OCI-LY7 (cell line): ENCODE measurements around the gene HRCT1. TPM values are rescaled to one million over a fixed set of nuclear protein-coding genes. Genes with fewer than 3 reads are reported as not detected.

Source experiments
- BruUV-seq: library from RNA; stranded (reverse); fragments of 400-500 nt; replicated peaks from 2 replicates; lab custom pipeline; 2021; lab: Mats Ljungman, UMichigan
- CTCF ChIA-PET: fragments of 300-600 bp; sonication (Branson Sonifier 250); formaldehyde crosslinking; loops from one replicate; lab custom pipeline; 2022; ENCODE audit warnings: antibody characterized with exemption; ENCODE audit not compliant: unreplicated experiment; lab: Charles Lee
- POLR2A ChIA-PET: fragments of 300-600 bp; sonication (Branson Sonifier 250); formaldehyde crosslinking; loops from one replicate; lab custom pipeline; 2022; ENCODE audit warnings: antibody characterized with exemption; lab: Charles Lee
- DNase-seq: peaks from one replicate; pipeline ENCODE4 v3.0.0-alpha.2; 2015; ENCODE audit warnings: low spot score
- H2AFZ ChIP-seq: fragments of 200-600 bp; sonication (generic), shearing (Covaris generic); 2 replicates; pipeline ENCODE4 v1.6.1; 2014; ENCODE audit warnings: mild to moderate bottlenecking, antibody characterized with exemption, low read length, moderate library complexity
- H3K27ac ChIP-seq: fragments of 200-600 bp; sonication (generic); 2 replicates; pipeline ENCODE4 v1.5.1; 2014; ENCODE audit warnings: mixed run types, low read depth, mild to moderate bottlenecking, moderate library complexity, low read length, inconsistent platforms; ENCODE audit not compliant: poor library complexity, severe bottlenecking
- H3K36me3 ChIP-seq: fragments of 200-600 bp; sonication (generic); 2 replicates; pipeline ENCODE4 v1.6.1; 2014; ENCODE audit warnings: mild to moderate bottlenecking, antibody characterized with exemption, low read length, moderate library complexity, mixed read lengths; ENCODE audit not compliant: insufficient read depth
- H3K4me1 ChIP-seq: fragments of 200-600 bp; sonication (generic); 2 replicates; pipeline ENCODE4 v1.5.1; 2014; ENCODE audit warnings: mild to moderate bottlenecking, low read length; ENCODE audit not compliant: insufficient read depth, poor library complexity, severe bottlenecking
- H3K4me2 ChIP-seq: fragments of 200-600 bp; sonication (generic); 2 replicates; pipeline ENCODE4 v1.6.1; 2014; ENCODE audit warnings: mild to moderate bottlenecking, low read length
- H3K4me3 ChIP-seq: fragments of 200-600 bp; sonication (generic); 2 replicates; pipeline ENCODE4 v1.5.1; 2014; ENCODE audit warnings: mild to moderate bottlenecking, low read depth, low read length; ENCODE audit not compliant: poor library complexity, severe bottlenecking
- H3K79me2 ChIP-seq: fragments of 200-600 bp; sonication (generic); 2 replicates; pipeline ENCODE4 v1.6.1; 2016; ENCODE audit warnings: low read depth, mild to moderate bottlenecking, low read length, moderate library complexity, mixed read lengths; ENCODE audit not compliant: insufficient read depth
- H3K9me2 ChIP-seq: fragments of 200-600 bp; sonication (generic); 2 replicates; pipeline ENCODE4 v1.6.1; 2016; ENCODE audit warnings: mild to moderate bottlenecking, low read length, mixed read lengths; ENCODE audit not compliant: insufficient read depth
- H3K9me3 ChIP-seq: fragments of 200-600 bp; sonication (generic); 2 replicates; pipeline ENCODE4 v1.6.1; 2014; ENCODE audit warnings: mild to moderate bottlenecking, mixed run types, low read length, mixed read lengths
- H4K20me1 ChIP-seq: fragments of 200-600 bp; sonication (generic); 2 replicates; pipeline ENCODE4 v1.6.1; 2014; ENCODE audit warnings: mild to moderate bottlenecking, antibody characterized with exemption, low read length, moderate library complexity, mixed read lengths; ENCODE audit not compliant: insufficient read depth
- CTCF ChIP-seq: fragments of 200-600 bp; sonication (generic); conservative IDR thresholded peaks from 2 replicates; pipeline ENCODE4 v1.5.1; 2014; ENCODE audit warnings: mild to moderate bottlenecking, antibody characterized with exemption, low read length, moderate library complexity, mixed read lengths
- EZH2phosphoT487 ChIP-seq: fragments of 200-600 bp; sonication (generic); IDR thresholded peaks from 2 replicates; pipeline ENCODE4 v1.6.1; 2018; ENCODE audit warnings: low read depth, borderline replicate concordance, mild to moderate bottlenecking, mixed run types, antibody characterized with exemption, low read length, moderate library complexity, mixed read lengths
- intact Hi-C: fragments of 100-400 bp; cut with micrococcal nuclease; formaldehyde crosslinking; loops from one replicate; pipeline ENCODE4 v1.10.0; 2022; ENCODE audit not compliant: unreplicated experiment
- total RNA-seq, 2 experiments: library from RNA; depleted of rRNA in 1 of 2; stranded (reverse); fragments of >200 nt in 1 of 2; shearing (Covaris generic) in 1 of 2; gene quantifications; 2 replicates each; pipeline ENCODE4 v1.2.3, GENCODE V29; 2014 to 2022

HRCT1 gene
- total RNA-seq, 2 experiments from 2014 or later = not detected

- H3K9me3 ChIP-seq = 0 out of 2 replicates have a peak, but pooled peaks cover 3% of the 10 kb centered on the region
- POLR2A ChIA-PET = no interaction called here
- no TSS peak for BruUV-seq
Measured at GRCh38 chr9:35909687-35910612, 3.9 kb downstream of the HRCT1 start.

DNA sequence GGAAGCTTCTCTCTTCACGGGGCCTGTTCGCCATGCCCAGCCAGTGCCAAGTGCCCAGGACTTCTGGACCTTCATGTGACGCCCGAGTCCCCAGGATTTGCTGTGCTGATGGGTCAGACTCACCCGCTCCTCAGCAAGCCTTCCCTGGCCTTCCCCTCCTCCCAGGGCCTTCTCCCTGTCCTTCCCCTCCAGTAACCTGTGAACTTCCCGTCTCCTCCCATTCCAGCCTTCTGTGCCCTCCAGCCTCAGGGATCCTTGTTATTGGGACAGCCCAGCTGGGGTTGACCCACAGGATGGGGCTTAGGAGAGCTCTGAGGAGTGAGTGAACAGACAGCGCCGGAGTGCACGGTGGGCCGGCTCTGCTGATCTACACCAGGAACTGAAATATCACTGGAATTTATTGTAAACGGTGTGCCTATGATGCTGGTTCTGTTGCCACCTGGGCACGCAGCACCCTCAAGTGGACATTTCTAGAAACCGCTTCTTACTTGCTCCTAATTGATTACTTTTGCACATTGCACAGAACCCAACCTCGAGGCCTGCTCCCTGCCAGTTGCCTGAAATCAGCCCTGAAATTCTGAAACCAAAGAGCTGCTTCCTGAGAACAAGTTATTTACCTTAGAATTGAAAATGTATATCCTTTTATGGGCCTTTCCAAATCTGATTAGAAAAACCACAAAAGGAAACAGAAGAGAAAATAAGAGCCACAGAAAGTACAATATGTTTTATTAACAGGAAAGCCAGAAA, 4.8 kb downstream of the HRCT1 start:
- H3K9me3 ChIP-seq = 0 out of 2 replicates have a peak, but pooled peaks cover 3% of the 10 kb centered on the region
- no peak for TF ChIP-seq EZH2phosphoT487
- TF ChIP-seq CTCF = peak; percentile 84
- peak overlapping the region; percentile 59; the same call in 1 of the 2 replicates for H2AFZ ChIP-seq
- H3K27ac ChIP-seq = no peak overlapping the region
- H3K4me3 ChIP-seq = no peak overlapping the region
- H4K20me1 ChIP-seq = no peaks in the 10 kb centered on the region
- no peaks in the 10 kb centered on the region for H3K36me3 ChIP-seq
- H3K9me2 ChIP-seq = no peaks in the 10 kb centered on the region
- ChIA-PET CTCF (no interaction called here), POLR2A (no interaction called here)
- intact Hi-C loops = no loop called here
- no peak overlapping the region for H3K4me2 ChIP-seq
- BruUV-seq = no TSS peak
- peaks cover 4% of the 10 kb centered on the region for H3K4me1 ChIP-seq
- H3K79me2 ChIP-seq = no peaks in the 10 kb centered on the region
- DNase-seq = peak; percentile 67

More at GRCh38 chr9:35909687-35910612, 3.9 kb downstream of the HRCT1 start:
- H3K9me2 ChIP-seq = no peaks in the 10 kb centered on the region
- no peak overlapping the region for H3K27ac ChIP-seq
- no peak for DNase-seq
- TF ChIP-seq CTCF (no peak), EZH2phosphoT487 (no peak)
- no peaks in the 10 kb centered on the region for H3K79me2 ChIP-seq
- H3K36me3 ChIP-seq = no peaks in the 10 kb centered on the region
- CTCF ChIA-PET = no interaction called here
- no peak overlapping the region for H3K4me3 ChIP-seq
- no peaks in the 10 kb centered on the region for H4K20me1 ChIP-seq
- no peak overlapping the region for H3K4me2 ChIP-seq
- intact Hi-C loops = no loop called here
- H2AFZ ChIP-seq = no peak overlapping the region; the same call in 1 of the 2 replicates
- peaks cover 4% of the 10 kb centered on the region for H3K4me1 ChIP-seq
